Measurements from ENCODE around the gene WSCD1.

DNA sequence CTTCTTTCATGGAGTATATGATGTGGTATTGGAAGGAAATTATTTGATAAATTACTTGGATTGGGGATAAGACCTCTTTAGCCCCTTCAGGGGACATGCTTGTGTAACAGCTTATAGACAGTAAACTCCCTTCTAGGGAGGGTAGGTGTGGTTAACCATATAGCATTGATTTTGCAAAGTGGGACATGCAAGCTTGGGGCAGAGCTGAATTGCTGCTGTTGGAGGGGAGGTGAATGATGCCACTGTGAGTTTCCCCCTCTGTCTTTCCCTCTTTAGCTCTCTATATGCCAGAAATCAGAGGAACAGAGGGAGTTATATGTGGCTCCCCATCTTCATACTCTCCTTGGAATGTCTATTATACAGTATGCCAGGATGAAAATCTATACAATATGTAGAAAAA, 54.7 kb downstream of the WSCD1 start:
- TF ChIP-seq POLR2A (IDR thresholded peaks at IDR 0.05) (no peak), POLR2AphosphoS5 (IDR thresholded peaks at IDR 0.05) (no peak), EP300 (IDR thresholded peaks at IDR 0.05) (no peak)
- TF ChIP-seq, protein P1, sequence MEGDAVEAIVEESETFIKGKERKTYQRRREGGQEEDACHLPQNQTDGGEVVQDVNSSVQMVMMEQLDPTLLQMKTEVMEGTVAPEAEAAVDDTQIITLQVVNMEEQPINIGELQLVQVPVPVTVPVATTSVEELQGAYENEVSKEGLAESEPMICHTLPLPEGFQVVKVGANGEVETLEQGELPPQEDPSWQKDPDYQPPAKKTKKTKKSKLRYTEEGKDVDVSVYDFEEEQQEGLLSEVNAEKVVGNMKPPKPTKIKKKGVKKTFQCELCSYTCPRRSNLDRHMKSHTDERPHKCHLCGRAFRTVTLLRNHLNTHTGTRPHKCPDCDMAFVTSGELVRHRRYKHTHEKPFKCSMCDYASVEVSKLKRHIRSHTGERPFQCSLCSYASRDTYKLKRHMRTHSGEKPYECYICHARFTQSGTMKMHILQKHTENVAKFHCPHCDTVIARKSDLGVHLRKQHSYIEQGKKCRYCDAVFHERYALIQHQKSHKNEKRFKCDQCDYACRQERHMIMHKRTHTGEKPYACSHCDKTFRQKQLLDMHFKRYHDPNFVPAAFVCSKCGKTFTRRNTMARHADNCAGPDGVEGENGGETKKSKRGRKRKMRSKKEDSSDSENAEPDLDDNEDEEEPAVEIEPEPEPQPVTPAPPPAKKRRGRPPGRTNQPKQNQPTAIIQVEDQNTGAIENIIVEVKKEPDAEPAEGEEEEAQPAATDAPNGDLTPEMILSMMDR (IDR thresholded peaks at IDR 0.05), result no peak

All from gastroesophageal sphincter (tissue), 3 donors.